ENCODE data around the gene DNAAF2.
"Not testable (repeated sequence)": the region's sequence is repeated elsewhere in the genome, so short reads cannot be mapped to it uniquely, and the experiment has no call there.

DNAAF2 gene, protein sequence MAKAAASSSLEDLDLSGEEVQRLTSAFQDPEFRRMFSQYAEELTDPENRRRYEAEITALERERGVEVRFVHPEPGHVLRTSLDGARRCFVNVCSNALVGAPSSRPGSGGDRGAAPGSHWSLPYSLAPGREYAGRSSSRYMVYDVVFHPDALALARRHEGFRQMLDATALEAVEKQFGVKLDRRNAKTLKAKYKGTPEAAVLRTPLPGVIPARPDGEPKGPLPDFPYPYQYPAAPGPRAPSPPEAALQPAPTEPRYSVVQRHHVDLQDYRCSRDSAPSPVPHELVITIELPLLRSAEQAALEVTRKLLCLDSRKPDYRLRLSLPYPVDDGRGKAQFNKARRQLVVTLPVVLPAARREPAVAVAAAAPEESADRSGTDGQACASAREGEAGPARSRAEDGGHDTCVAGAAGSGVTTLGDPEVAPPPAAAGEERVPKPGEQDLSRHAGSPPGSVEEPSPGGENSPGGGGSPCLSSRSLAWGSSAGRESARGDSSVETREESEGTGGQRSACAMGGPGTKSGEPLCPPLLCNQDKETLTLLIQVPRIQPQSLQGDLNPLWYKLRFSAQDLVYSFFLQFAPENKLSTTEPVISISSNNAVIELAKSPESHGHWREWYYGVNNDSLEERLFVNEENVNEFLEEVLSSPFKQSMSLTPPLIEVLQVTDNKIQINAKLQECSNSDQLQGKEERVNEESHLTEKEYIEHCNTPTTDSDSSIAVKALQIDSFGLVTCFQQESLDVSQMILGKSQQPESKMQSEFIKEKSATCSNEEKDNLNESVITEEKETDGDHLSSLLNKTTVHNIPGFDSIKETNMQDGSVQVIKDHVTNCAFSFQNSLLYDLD

DNA sequence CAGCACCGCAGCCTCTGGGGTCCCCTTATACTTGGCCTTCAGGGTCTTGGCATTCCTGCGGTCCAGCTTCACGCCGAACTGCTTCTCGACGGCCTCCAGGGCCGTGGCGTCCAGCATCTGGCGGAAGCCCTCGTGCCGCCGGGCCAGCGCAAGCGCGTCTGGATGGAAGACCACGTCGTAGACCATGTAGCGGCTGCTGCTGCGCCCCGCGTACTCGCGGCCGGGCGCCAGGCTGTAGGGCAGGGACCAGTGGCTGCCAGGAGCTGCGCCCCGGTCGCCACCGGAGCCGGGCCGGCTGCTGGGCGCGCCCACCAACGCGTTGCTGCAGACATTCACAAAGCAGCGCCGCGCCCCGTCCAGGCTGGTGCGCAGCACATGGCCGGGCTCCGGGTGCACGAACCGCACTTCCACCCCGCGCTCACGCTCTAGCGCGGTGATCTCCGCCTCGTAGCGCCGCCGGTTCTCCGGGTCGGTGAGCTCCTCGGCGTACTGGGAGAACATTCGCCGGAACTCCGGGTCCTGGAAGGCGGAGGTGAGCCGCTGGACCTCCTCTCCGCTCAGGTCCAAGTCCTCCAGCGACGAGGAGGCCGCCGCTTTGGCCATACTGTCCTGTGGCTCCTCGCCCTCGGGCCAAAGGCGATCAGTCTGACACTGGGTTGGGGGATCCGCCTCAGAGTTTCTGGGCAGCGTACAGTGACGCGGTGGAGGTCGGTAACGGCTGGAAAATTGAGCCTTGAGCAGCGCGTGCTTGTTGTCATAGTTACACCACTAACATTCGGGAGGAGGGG lies at the start of gene DNAAF2:
Gene DNAAF2 (minus strand): TSS at position 698 of the 788 bp plus-strand sequence. CDS start 95 bp downstream, at position 603.
- peak; percentile 82 for DNase-seq

DNA sequence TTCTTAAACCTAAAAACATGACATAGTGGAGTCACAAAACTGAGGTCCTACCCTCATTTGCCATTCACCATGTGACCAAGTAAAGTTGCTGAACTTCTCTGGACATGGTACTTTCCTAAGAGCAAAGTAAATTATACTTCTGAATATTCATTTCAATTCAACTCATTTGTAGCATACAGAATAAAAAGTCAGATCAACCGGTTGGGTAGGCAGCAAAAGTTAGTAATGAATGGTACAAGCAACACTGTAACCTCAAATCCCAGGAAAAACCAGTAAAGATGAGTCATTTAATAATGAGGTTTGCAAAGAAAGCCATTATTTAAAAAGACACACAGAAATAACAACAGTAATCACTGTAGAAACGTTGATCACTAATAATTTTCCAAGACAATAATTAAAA lies 44.2 kb upstream of the DNAAF2 start:
- no peak for DNase-seq

DNA sequence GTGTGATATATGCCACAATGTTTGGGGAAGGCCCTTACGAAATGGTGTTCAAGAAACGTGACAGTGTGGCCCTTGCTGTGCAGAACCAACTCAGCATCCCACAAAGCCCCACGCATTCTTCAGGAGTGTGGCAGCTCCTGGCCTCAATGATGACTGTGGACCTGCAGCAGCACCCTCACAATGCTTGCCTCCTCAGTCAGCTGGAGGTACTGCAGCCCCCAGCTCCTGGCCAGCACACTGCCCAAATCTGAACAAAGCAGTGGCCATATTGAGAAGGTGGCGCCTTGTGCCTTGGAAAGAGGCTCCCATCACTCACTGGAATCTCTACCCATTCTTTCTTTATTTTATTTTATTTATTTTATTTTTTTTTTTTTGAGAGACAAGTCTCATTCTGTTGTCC lies 42.6 kb upstream of the DNAAF2 start:
- DNase-seq = no peak

DNA sequence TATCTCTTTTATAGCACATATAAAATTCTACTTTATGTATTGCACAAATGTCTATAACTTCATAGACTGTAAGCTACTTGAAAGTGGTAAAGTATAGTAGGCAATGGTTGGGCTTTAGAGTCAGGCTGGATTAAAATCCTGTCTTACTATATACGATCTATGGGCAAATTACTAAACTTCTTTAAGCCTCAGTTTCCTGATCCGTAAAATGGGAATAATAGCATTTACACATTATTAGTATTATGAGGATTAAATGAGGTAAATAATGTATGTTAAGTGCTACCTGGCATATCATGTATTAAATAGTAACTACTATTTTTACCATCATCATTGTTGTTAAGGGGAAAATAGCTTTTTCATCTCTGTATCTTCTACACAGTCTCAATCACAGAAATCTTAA lies 38.5 kb upstream of the DNAAF2 start:
- no peak for DNase-seq

DNA sequence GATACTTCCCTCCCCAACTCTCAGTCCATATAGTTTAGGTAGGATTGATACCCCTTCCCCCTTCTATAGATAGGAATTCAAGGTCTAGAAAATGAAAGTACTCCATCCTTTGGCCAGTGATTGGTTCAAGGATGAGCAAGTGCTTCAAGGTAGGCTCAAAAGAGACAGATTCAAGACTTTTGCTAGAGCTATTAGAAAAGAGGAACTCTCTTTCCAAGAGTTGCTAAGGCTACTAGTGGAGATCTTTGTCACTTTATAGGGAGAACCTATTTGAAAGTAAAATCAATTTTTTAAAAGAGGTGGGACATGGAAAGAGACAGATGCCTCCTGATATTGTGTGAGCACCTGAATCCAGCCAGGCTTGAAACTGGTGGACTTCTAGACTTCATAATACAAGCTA lies 35.4 kb upstream of the DNAAF2 start:
- DNase-seq = no peak

DNA sequence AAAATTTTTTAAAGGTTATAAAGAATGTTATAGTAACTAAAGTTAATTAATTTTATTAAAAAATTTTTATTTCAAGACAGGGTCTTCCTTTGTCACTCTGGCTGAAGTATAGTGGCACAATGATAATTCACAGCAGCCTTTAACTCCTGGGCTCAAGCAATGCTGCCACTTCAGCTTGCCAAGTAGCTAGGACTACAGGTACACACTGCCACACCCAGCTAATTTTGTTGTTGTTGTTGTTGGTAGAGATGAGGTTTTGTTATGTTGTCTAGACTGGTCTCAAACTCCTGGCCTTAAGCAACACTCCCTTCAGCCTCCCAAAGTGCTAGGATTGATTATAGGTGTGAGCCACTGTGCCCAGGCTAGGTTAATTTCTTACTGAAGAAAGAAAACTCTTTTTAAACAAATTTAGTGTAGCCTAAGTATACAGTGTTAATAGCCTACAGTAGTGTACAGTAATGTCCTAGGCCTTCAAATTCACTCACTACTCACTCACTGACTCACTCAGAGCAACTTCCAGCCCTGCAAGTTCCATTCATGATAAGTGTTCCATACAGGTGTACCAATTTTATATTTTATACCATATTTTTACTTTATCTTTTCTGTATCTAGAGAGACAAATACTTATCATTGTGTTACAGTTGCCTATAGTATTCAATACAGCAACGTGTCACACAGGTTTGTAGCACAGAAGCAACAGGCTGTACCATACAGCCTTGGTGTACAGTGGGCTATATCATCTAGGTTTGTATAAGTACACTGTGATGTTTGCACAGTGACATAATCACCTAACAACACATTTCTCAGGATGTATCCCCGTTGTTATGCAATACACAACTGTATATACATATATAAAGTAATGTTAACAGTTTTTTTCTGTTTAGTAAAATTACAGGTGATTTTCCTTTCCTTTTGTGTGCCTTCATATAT lies 24.7 kb upstream of the DNAAF2 start:
- no peak for DNase-seq

DNA sequence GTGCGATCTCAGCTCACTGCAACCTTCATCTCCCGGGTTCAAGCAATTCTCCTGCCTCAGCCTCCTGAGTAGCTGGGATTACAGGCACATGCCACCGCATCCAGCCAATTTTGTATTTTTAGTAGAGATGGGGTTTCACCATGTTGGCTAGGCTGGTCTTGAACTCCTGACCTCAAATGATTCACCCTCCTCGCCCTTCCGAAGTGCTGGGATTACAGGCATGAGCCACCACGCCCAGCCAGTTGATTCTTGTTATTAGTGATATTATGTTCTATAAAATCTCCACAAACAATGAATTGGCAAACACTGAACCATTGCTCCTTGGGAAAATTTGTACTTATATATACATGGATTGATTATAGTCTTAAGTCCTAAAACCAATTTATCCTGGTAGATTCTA lies 22.5 kb upstream of the DNAAF2 start:
- DNase-seq = not testable (repeated sequence)

DNA sequence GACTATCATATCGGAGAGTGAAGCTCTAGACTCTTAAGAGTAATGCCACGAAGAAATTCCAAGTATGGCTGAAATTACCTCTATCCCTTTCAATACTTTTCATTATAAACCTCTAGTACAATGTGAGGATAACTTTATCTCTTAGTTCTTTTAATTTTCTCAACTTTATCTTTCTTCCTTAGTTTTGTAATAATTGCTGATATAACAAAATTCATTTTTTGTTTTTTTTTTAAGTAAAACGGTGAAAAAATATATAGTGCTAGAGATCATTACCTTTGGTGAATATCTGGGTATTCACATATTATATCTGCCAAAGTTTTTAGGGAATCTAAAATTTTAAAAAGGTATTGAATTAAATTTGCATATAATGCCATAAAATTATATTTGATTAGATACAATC lies 19.5 kb upstream of the DNAAF2 start:
- no peak for DNase-seq

DNA sequence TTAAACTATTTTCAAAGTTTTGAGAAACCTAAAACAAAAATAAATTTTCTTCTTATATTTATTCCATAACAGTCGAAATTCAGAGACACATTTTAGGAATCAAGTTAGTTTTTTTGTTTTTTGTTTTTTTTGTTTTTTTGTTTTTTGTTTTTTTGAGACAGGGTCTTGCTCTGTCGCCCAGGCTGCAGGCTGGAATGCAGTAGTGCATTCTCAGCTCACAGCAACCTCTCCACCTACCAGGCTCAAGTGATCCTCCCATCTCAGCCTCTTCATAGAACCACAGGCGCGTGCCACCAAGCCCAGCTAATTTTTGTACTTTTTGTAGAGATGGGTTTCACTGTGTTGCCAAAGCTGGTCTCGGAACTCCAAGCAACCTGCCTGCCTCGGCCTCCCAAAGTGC lies 18.5 kb upstream of the DNAAF2 start:
- DNase-seq = no peak

DNA sequence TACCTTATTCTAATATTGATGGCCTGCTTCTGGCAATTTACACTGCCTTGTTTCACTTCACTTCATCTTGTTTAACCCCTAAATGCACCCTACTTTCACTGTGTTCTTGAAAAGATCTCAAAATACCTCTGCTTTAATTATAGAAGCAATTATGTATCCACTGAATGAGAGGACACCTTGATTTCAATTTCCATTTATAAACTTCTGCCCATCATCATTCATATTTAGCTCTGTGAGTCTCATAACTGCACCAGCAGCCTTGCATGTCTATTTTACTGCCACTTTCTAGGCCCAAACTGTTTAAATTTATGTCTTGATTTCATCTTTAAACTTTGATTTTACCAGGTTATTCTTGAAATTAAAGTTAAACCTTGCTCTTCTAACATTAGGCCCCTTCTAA lies 7.1 kb upstream of the DNAAF2 start:
- no peak for DNase-seq

DNA sequence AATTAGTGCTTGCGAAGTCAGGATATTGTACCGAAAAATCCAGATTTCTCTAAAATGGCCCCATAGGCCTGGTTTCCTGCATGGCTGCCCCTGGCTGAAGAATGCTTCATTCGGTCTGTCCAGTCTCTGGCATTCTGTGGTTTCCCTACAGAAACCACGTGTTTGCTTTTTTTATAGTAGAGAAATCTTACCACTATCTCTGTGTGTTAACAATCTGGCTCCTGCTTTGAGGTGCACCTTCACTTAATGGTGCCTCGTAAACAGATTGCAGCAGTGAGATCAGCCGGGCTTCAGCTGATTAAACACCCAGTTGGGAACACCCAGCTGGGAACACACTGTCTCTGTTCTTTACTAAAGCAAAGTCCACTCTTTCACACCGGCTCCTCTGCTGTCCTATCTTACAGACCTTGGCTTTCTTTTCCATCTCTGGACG lies 6.7 kb upstream of the DNAAF2 start:
- DNase-seq = no peak

DNA sequence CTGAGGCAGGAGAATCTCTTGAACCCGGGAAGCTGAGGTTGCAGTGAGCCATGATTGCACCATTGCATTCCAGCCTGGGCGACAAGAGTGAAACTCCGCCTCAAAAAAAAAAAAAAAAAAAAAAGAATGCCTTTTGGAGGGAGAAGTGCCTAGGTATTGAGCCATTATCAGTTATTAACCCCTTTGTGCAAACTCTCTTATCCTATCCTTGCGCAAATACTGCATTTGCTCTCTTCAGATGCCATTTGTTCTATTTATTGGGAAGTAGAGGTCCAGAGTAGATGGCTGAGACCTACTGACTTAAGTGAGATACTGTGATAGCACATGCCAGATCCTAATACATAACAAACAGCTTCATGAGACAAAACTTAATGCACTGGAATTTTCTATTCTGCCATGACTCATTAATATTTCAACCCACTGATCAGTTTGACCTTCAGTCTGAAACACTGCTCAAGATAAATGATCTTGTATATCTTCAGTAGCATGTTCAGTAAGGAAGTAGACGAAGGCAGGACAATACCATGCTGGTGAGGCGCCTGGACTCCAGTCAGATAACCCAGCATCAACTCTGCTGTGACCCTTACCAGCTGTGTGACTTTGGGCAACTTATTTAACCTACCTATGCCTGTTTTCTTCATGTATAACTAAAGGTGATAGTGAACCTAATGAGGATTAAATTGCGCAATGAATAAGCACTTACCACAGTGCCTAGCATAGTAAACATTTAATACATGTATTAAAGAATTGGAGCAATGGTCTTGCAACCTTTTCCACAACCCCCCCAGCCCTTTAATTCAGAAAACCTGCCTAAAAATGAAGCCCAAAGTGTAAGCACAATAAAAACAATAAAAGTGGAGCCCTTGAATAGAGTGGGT lies 5.7 kb upstream of the DNAAF2 start:
- DNase-seq = no peak

DNA sequence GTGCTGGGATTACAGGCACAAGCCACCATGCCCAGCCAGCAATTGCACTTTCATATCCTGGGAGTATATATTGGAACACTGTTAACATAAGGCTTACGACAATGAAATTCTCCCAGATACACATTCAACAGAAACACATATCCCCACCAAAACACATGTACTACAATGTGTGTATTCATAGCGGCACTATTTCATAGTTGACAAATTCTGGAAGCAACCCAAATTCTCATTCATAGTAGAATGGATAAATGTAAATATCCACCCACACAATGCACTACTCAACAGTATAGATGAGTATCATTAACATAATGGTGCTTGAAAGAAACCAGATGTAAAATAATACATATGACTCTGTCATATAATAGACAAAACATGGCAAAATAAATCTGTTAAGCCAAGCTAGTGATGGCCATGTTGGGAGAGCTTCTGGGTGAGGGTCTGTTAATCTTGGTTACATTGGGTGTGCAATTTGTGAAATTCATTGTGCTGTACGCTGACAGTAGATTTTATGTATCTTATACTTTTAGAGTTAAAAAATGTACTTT lies 2.6 kb upstream of the DNAAF2 start:
- DNase-seq = no peak

DNA sequence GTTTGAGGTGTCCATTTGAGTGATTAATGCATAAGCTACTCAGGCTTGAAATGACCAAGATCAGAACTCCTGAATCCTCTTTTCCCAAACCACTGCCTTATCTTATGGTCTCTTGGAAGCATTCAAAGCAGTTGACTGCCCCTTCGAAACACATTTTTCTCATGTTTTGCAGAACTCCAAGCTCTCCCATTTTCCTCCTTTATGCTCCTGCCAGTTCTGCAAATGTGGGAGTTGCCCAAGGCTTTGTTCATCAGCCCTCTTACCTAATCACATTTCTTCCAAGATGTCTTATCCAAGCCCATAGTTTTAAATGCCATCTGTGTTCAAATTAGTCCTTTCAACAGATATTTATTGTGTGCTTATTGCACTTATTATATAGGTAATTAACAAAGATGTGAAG lies 1.8 kb upstream of the DNAAF2 start:
- DNase-seq = no peak

DNA sequence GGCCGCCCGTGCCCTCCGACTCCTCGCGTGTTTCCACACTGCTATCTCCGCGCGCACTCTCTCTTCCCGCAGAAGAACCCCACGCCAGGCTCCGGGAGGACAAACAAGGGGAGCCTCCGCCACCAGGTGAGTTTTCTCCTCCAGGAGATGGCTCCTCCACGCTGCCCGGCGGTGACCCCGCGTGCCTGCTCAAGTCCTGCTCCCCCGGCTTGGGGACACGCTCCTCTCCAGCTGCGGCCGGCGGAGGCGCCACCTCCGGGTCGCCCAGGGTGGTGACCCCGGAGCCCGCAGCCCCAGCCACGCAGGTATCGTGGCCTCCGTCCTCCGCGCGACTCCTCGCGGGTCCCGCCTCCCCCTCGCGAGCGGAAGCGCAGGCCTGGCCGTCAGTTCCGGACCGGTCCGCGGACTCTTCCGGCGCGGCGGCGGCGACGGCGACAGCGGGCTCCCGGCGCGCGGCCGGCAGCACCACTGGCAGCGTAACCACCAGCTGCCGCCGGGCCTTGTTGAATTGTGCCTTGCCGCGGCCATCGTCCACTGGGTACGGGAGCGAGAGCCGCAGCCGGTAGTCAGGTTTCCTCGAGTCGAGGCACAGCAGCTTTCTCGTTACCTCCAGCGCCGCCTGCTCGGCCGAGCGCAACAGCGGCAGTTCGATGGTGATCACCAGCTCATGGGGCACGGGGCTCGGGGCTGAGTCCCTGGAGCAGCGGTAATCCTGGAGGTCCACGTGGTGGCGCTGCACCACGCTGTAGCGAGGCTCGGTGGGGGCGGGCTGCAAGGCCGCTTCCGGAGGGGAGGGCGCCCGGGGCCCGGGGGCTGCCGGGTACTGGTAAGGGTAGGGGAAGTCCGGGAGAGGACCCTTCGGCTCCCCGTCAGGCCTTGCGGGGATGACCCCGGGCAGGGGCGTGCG lies 1.2 kb downstream of the DNAAF2 start:
- peak; percentile 95 for DNase-seq

DNA sequence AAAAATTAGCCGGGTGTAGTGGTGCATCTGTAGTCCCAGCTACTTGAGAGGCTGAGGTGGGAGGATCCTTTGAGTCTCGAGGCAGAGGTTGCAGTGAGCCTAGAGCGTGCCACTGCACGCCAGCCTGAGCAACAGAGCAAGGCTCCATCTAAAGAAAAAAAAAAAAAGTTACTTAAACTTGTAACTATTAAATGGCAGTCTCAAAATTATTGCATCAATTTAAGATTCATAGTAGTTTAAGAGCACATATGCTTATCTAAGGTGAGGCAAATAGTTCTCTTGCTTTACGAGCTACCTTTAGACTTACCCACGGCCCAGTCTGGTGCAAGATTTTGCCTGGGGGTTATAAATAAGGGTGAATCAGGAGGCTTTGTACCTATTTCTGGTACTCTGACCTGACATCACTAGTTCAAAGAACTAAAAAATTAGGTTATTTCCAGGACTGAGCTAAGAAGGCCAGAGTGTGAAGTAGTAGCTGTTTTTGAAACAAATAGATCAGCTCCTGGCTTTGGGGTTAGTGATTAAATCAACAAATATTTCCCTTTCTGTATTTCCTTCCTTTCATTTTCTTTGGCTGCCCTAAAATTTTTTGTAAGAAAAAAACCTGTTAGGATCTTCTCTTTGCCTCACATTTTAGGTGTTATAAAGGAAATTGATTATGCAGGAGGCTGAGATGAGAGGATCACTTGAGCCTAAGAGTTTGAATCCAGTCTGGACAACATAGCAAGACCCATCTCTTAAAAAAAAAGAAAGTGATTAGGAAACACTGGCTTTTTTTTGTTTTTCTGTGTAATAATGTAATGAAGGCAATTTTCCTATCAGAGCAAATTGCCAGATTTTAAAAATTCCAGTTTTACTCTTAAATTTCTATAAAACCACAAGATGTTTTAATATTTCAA lies 10.9 kb downstream of the DNAAF2 start:
- DNase-seq = peak; percentile 72

DNA sequence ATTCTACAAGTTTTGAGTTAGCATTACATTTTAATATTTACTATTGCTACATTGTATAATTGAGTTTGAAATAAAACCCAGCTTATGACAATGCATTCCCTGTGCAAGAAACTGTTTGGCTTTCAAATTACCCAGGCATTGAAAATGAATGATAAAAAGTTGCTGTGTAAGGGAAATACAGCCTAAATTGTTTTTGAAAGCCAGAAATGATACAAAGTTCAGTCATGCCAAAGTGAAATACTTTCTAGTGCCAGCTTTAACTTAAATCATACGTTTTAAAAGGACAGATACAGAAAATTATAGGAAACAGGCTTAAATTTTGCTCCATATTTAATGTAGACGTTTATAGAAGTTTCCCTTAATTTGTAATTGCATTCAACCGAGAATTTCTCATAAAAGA lies 11.7 kb downstream of the DNAAF2 start:
- no peak for DNase-seq

DNA sequence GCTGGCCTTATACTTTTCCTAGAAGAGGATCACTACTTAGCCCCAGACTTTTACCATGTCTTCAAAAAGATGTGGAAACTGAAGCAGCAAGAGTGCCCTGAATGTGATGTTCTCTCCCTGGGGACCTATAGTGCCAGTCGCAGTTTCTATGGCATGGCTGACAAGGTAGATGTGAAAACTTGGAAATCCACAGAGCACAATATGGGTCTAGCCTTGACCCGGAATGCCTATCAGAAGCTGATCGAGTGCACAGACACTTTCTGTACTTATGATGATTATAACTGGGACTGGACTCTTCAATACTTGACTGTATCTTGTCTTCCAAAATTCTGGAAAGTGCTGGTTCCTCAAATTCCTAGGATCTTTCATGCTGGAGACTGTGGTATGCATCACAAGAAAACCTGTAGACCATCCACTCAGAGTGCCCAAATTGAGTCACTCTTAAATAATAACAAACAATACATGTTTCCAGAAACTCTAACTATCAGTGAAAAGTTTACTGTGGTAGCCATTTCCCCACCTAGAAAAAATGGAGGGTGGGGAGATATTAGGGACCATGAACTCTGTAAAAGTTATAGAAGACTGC lies 12.9 kb downstream of the DNAAF2 start:
- no peak for DNase-seq
